Prostate gland (tissue), 2 donors: ENCODE results near the gene SLC12A8.

ENCODE experiments used
- POLR2A ChIP-seq: fragments of 450-650 bp; IDR thresholded peaks from one replicate; pipeline ENCODE4 v1.6.1; 2016; ENCODE audit warnings: antibody characterized with exemption, mild to moderate bottlenecking
- POLR2AphosphoS5 ChIP-seq: sonication (generic); formaldehyde crosslinking; IDR thresholded peaks from one replicate; pipeline ENCODE4 v1.6.1; 2017; ENCODE audit warnings: antibody characterized with exemption
- TF ChIP-seq, protein P1 (sequence below), 4 experiments: fragments of 200-600 bp in 2 of 4; fragments of 450-650 bp in 2 of 4; sonication (generic) in 2 of 4; IDR thresholded peaks; 1 replicate in 3 of 4; 2 replicates in 1 of 4; pipeline ENCODE4 v1.5.1; 2016 to 2019; ENCODE audit warnings: antibody characterized with exemption in 4 of 4, mild to moderate bottlenecking in 2 of 4, moderate library complexity in 2 of 4

DNA sequence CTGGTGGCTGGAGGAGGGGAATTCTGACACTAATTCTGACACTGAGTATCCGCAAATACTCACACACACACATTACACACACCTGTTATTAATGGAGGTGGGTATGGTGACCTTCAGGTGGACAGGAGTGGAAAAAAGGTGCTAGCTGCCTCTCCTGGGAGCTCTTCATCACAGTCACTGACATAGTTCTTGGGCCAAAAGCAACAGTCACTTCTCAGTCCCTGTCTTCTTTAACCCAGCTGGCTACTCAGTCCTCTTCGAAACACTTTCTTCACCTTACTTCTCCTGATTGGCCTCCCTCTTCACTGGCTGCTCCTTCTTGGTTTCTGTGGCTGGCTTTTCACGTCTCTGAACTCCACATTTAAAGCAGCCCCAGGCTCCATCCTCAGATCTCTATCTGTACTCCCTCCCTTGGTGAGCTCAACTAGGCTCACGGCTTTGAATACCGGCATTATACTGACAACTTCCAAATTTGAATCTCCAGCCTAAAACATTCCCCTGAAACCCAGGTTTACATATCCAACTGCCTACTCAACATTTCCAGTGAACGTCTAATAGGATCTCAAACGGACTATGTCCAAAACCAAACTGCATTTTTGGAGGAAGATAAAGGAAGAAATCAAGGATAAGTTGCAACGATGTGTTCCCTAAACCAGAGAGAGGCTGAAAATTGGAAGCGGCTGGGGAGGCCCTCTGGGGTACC lies 103.6 kb downstream of the SLC12A8 start:
- TF ChIP-seq, protein P1, sequence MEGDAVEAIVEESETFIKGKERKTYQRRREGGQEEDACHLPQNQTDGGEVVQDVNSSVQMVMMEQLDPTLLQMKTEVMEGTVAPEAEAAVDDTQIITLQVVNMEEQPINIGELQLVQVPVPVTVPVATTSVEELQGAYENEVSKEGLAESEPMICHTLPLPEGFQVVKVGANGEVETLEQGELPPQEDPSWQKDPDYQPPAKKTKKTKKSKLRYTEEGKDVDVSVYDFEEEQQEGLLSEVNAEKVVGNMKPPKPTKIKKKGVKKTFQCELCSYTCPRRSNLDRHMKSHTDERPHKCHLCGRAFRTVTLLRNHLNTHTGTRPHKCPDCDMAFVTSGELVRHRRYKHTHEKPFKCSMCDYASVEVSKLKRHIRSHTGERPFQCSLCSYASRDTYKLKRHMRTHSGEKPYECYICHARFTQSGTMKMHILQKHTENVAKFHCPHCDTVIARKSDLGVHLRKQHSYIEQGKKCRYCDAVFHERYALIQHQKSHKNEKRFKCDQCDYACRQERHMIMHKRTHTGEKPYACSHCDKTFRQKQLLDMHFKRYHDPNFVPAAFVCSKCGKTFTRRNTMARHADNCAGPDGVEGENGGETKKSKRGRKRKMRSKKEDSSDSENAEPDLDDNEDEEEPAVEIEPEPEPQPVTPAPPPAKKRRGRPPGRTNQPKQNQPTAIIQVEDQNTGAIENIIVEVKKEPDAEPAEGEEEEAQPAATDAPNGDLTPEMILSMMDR (IDR thresholded peaks at IDR 0.05): no peak
- TF ChIP-seq POLR2AphosphoS5 (no peak), POLR2A (no peak)
